Heart right ventricle (tissue), 16 donors: ENCODE data around the gene PXDC1. TPM values are rescaled to one million over a fixed set of nuclear protein-coding genes. Genes with fewer than 3 reads are reported as not detected.

ENCODE experiments used
- ATAC-seq, 8 donors: fragments of 200-7000 bp; cut with Tn5 transposase; one replicate each; pipeline ENCODE4 v1.9.1; 2020; ENCODE audit warnings: mild to moderate bottlenecking in 8 of 8, moderate library complexity in 8 of 8, moderate number of reproducible peaks in 1 of 8
- DNase-seq, 2 donors: peaks; one replicate each; pipeline ENCODE4 v3.0.0-alpha.2; 2020
- H3K27ac ChIP-seq, 10 donors: fragments of 200-600 bp; sonication (generic) in 2 of 10; one replicate each; pipeline versions ENCODE4 v1.5.0 to v1.8.0; 2020 to 2022; ENCODE audit warnings: mild to moderate bottlenecking in 3 of 10
- H3K27me3 ChIP-seq, 7 donors: fragments of 200-600 bp; one replicate each; pipeline ENCODE4 v1.8.0; 2021 to 2022; ENCODE audit warnings: mild to moderate bottlenecking in 2 of 7
- H3K36me3 ChIP-seq, 9 donors: fragments of 200-600 bp; sonication (generic) in 1 of 9; one replicate each; pipeline versions ENCODE4 v1.5.0 to v1.8.0; 2020 to 2022; ENCODE audit warnings: mild to moderate bottlenecking in 2 of 9
- H3K4me1 ChIP-seq, 9 donors: fragments of 200-600 bp; sonication (generic) in 1 of 9; one replicate each; pipeline versions ENCODE4 v1.5.0 to v1.8.0; 2020 to 2022; ENCODE audit warnings: mild to moderate bottlenecking in 4 of 9
- H3K4me3 ChIP-seq, 10 donors: fragments of 200-600 bp; sonication (generic) in 2 of 10; one replicate each; pipeline versions ENCODE4 v1.5.0 to v1.8.0; 2020 to 2022; ENCODE audit warnings: mild to moderate bottlenecking in 7 of 10, moderate library complexity in 2 of 10
- H3K9me3 ChIP-seq, 11 donors: fragments of 200-600 bp in 10 of 11; sonication (generic) in 2 of 11; one replicate each; pipeline versions ENCODE4 v1.5.0 to v1.8.0; 2013 to 2022; ENCODE audit warnings: mild to moderate bottlenecking in 2 of 11, control low read depth in 1 of 11, moderate library complexity in 1 of 11
- CTCF ChIP-seq, 9 donors: fragments of 200-600 bp; sonication (generic) in 2 of 9; IDR thresholded peaks; one replicate each; pipeline versions ENCODE4 v1.5.0 to v1.8.0; 2021 to 2022; ENCODE audit warnings: antibody characterized with exemption in 9 of 9, mild to moderate bottlenecking in 5 of 9, moderate library complexity in 1 of 9
- WGBS, 2 donors: extraction: QIAGEN DNeasy Blood & Tissue Kit; methylation state at CpG; one replicate each; pipeline ENCODE4 v1.1.7; 2013; ENCODE audit warnings: inconsistent platforms in 1 of 2; 5-methylcytosine and 5-hydroxymethylcytosine counted together
- intact Hi-C, 10 donors: fragments of 100-400 bp; cut with DNase I; formaldehyde crosslinking; loops; one replicate each; pipeline versions ENCODE4 v1.11.1 to v1.14.2; 2022
- polyA plus RNA-seq, 2 donors: library from polyadenylated mRNA; stranded (reverse); fragments of 200-250 nt; gene quantifications; one replicate each; pipeline ENCODE4 v1.2.3, GENCODE V29; 2013
- total RNA-seq, 10 donors: library from RNA; stranded (reverse); fragmentation: NEBNext Ultra II Directional in 3 of 10; extraction: Animal tissue kit (Norgen Biotek cat#: 25700) in 3 of 10; gene quantifications; one replicate each; pipeline versions ENCODE4 v1.2.1 to v1.2.4, GENCODE V29; 2021 to 2023
- donor health status: Arrhythmogenic right ventricular cardiomyopathy.
- donor health status: ischemic (EF 13 %, LVEDD 7.1; RV severe dilation, severe dysfunction).
- donor health status: healthy with polysubstance abuse.
- donor health status: DM: no; HTN: yes; CAD: no.
- donor health status: DM: no; HTN: no; CAD: no.
- donor health status: ischemic (EF 25% LVEDD 6.9; RV normal size, moderate dysfunction).
- donor health status: ischemic (EF 25% LVEDD 5.7; RV mildly dilated, moderate dysfunction).
- donor health status: healthy.
- donor health status: DM: yes; HTN: yes; CAD: no.
- donor health status: Ischemic cardiomyopathy.
- donor health status: ischemic (EF 35%, LVEDD 5.7; RV mildly dilated, moderate dysfunction).
- donor health status: nonischemic (EF 11% LVEDD 7.7; RV severe dilation, severe dysfunction).
- donor health status: DM: yes; HTN: yes; CAD: no.
- donor health status: PGD.
- donor health status: ischemic (EF 29% LVEDD 5.4; RV normal size, mild dysfunction).
- donor health status: nonischemic (EF 23%, LVEDD 6.1; RV moderate dilation, normal function).

Gene PXDC1
- total and polyA plus RNA-seq, 12 donors = 11.3 to 69.9 (median 21.7) TPM

GRCh38 chr6:3781504-3781903 is 30.0 kb upstream of the PXDC1 start:
- Histone ChIP-seq H3K27me3 (no peaks in the 10 kb centered on the region), H3K4me1 (no peaks in the 10 kb centered on the region), H3K27ac (no peak overlapping the region), H3K9me3 (no peaks in the 10 kb centered on the region), H3K36me3 (no peaks in the 10 kb centered on the region), H3K4me3 (no peak overlapping the region)
- WGBS, 2 donors = 90 to 94% methylated on average over 8 of the region's 8 CpGs
- DNase-seq (no peak), ATAC-seq (no peak)
- no peak for TF ChIP-seq CTCF (IDR thresholded peaks at IDR 0.05)
- intact Hi-C loops = no loop called here

- no peak for DNase-seq
- Histone ChIP-seq H3K36me3 (no peaks in the 10 kb centered on the region), H3K27me3 (no peaks in the 10 kb centered on the region), H3K27ac (no peak overlapping the region), H3K4me3 (no peak overlapping the region), H3K9me3 (no peaks in the 10 kb centered on the region), H3K4me1 (no peaks in the 10 kb centered on the region)
- ATAC-seq = no peak
- intact Hi-C loops = no loop called here
- 98% methylated on average over 6 of the region's 6 CpGs for WGBS, 2 donors
- no peak for TF ChIP-seq CTCF (IDR thresholded peaks at IDR 0.05)
These were observed 28.0 kb upstream of the PXDC1 start for GRCh38 chr6:3779574-3779849.

GRCh38 chr6:3778701-3779573 is 27.4 kb upstream of the PXDC1 start:
- Histone ChIP-seq H3K27me3 (no peaks in the 10 kb centered on the region), H3K4me1 (peaks cover 0 to 5% (median 0%) of the 10 kb centered on the region in 9 donors), H3K4me3 (no peak overlapping the region), H3K27ac (no peak overlapping the region), H3K9me3 (no peaks in the 10 kb centered on the region), H3K36me3 (no peaks in the 10 kb centered on the region)
- 95% methylated on average over 11 of the region's 11 CpGs for WGBS, 2 donors
- intact Hi-C loops = no loop called here
- DNase-seq (no peak), ATAC-seq (peak in 1 of 8 donors; percentile 7)
- no peak for TF ChIP-seq CTCF (IDR thresholded peaks at IDR 0.05)

- ATAC-seq (no peak), DNase-seq (no peak)
- H3K9me3 ChIP-seq = no peaks in the 10 kb centered on the region
- no peaks in the 10 kb centered on the region for H3K27me3 ChIP-seq
- H3K27ac ChIP-seq = no peak overlapping the region
- TF ChIP-seq CTCF (IDR thresholded peaks at IDR 0.05) = no peak
- 72 to 76% methylated on average over 18 of the region's 18 CpGs for WGBS, 2 donors
- intact Hi-C loops = no loop called here
- no peak overlapping the region for H3K4me3 ChIP-seq
- H3K36me3 ChIP-seq = no peaks in the 10 kb centered on the region
- peaks cover 0 to 10% (median 3%) of the 10 kb centered on the region in 9 donors for H3K4me1 ChIP-seq
These were observed 26.4 kb upstream of the PXDC1 start for GRCh38 chr6:3777730-3778461.
